Pancreas (tissue), 10 donors: Measurements from ENCODE around the gene PFDN2. TPM values are rescaled to one million over a fixed set of nuclear protein-coding genes. Genes with fewer than 3 reads are reported as not detected.

Experiments used
- ATAC-seq, 4 donors: fragments of 200-7000 bp; cut with Tn5 transposase; one replicate each; pipeline versions ENCODE4 v1.8.0 to v1.9.1; 2020; ENCODE audit warnings: mild to moderate bottlenecking in 4 of 4, moderate library complexity in 4 of 4
- DNase-seq, 6 donors: peaks; one replicate each; pipeline ENCODE4 v3.0.0-alpha.2; 2020
- FAIRE-seq: peaks from 2 replicates; lab custom pipeline; 2012; peaks lifted over from hg19 to GRCh38; lab: Jason Lieb, UNC
- H3K27ac ChIP-seq, 4 donors: fragments of 200-600 bp; sonication (generic); 1 replicate in 3 of 4; 2 replicates in 1 of 4; pipeline versions ENCODE4 v1.5.0 to v1.8.0; 2020
- H3K27me3 ChIP-seq, 4 donors: fragments of 200-600 bp; one replicate each; pipeline ENCODE4 v1.8.0; 2021
- H3K36me3 ChIP-seq, 3 donors: fragments of 200-600 bp; sonication (generic) in 1 of 3; one replicate each; pipeline versions ENCODE4 v1.5.0 to v1.8.0; 2020 to 2021
- H3K4me1 ChIP-seq, 3 donors: fragments of 200-600 bp; one replicate each; pipeline ENCODE4 v1.8.0; 2021
- H3K4me3 ChIP-seq, 4 donors: fragments of 200-600 bp; sonication (generic) in 2 of 4; one replicate each; pipeline versions ENCODE4 v1.5.0 to v1.8.0; 2020 to 2021
- H3K9me3 ChIP-seq, 4 donors: fragments of 200-600 bp; one replicate each; pipeline ENCODE4 v1.8.0; 2021
- WGBS, 2 donors: extraction: QIAGEN DNeasy Blood & Tissue Kit; methylation state at CpG; one replicate each; pipeline ENCODE4 v1.1.7; 2013; 5-methylcytosine and 5-hydroxymethylcytosine counted together
- intact Hi-C, 3 donors: fragments of 100-400 bp; cut with DNase I; formaldehyde crosslinking; loops; one replicate each; pipeline versions ENCODE4 v1.11.1 to v1.14.2; 2022
- polyA plus RNA-seq, 2 donors: library from polyadenylated mRNA; stranded (reverse); fragments of 200-250 nt; gene quantifications; one replicate each; pipeline ENCODE4 v1.2.3, GENCODE V29; 2013
- total RNA-seq, 6 donors: library from RNA; stranded (reverse); fragmentation: NEBNext Ultra II Directional in 4 of 6; extraction: Animal tissue kit (Norgen Biotek cat#: 25700) in 4 of 6; gene quantifications; one replicate each; pipeline versions ENCODE4 v1.2.1 to v1.2.4, GENCODE V29; 2021 to 2023
- TF ChIP-seq, protein P1 (sequence below), 4 donors: fragments of 200-600 bp; sonication (generic) in 3 of 4; IDR thresholded peaks; one replicate each; pipeline versions ENCODE4 v1.5.0 to v1.8.0; 2021; ENCODE audit warnings: antibody characterized with exemption in 4 of 4
- donor health status: healthy with polysubstance abuse.
- donor health status: DM: no; HTN: no; CAD: no; lungs with moderate emphysema.
- donor health status: DM: no; HTN: no; CAD: no.
- donor health status: control.
- donor health status: control.
- donor health status: Bipolar disorder and iron deficiency.
- donor health status: DM: yes; HTN: yes; CAD: no.
- donor health status: DM: no; HTN: no; CAD: no.
- donor health status: DM: no; HTN: no; CAD: no.
- donor health status: DM: yes; HTN: yes; CAD: no.

PFDN2 gene
- total and polyA plus RNA-seq, 8 donors: 9.8 to 91.6 (median 18.7) TPM

GRCh38 chr1:161100556-161100955, 17.3 kb downstream of the PFDN2 start:
- intact Hi-C loops: no loop called here
- DNase-seq: no peak
- no peaks in the 10 kb centered on the region for H3K9me3 ChIP-seq
- peaks cover 0 to 9% (median 0%) of the 10 kb centered on the region in 3 donors for H3K36me3 ChIP-seq
- TF ChIP-seq, protein P1, sequence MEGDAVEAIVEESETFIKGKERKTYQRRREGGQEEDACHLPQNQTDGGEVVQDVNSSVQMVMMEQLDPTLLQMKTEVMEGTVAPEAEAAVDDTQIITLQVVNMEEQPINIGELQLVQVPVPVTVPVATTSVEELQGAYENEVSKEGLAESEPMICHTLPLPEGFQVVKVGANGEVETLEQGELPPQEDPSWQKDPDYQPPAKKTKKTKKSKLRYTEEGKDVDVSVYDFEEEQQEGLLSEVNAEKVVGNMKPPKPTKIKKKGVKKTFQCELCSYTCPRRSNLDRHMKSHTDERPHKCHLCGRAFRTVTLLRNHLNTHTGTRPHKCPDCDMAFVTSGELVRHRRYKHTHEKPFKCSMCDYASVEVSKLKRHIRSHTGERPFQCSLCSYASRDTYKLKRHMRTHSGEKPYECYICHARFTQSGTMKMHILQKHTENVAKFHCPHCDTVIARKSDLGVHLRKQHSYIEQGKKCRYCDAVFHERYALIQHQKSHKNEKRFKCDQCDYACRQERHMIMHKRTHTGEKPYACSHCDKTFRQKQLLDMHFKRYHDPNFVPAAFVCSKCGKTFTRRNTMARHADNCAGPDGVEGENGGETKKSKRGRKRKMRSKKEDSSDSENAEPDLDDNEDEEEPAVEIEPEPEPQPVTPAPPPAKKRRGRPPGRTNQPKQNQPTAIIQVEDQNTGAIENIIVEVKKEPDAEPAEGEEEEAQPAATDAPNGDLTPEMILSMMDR (IDR thresholded peaks at IDR 0.05): no peak
- ATAC-seq: no peak
- no peaks in the 10 kb centered on the region for H3K27me3 ChIP-seq
- H3K4me1 ChIP-seq: peaks cover 0 to 10% (median 3%) of the 10 kb centered on the region in 3 donors
- no peak overlapping the region for H3K27ac ChIP-seq
- no peak for FAIRE-seq
- WGBS, 2 donors: 75 to 86% methylated on average over 2 of the region's 2 CpGs
- no peak overlapping the region for H3K4me3 ChIP-seq

GRCh38 chr1:161099090-161099802, 18.6 kb downstream of the PFDN2 start:
- ATAC-seq (no peak), DNase-seq (no peak), FAIRE-seq (no peak)
- 53 to 61% methylated on average over 9 of the region's 9 CpGs for WGBS, 2 donors
- no peaks in the 10 kb centered on the region for H3K27me3 ChIP-seq
- peak overlapping the region in 3 of 4 donors; percentile 69 to 86 (median 83) for H3K4me3 ChIP-seq
- H3K36me3 ChIP-seq: peaks cover 0 to 9% (median 0%) of the 10 kb centered on the region in 3 donors
- peaks cover 0 to 10% (median 3%) of the 10 kb centered on the region in 3 donors for H3K4me1 ChIP-seq
- intact Hi-C loops: loop anchor here in 1 of 3 donors (10.0 kb wide), 1 partner anchor 104 kb away; no protein-coding TSS in a partner anchor
- TF ChIP-seq, protein P1 (IDR thresholded peaks at IDR 0.05): no peak
- H3K9me3 ChIP-seq: no peaks in the 10 kb centered on the region
- H3K27ac ChIP-seq: no peak overlapping the region

DNA sequence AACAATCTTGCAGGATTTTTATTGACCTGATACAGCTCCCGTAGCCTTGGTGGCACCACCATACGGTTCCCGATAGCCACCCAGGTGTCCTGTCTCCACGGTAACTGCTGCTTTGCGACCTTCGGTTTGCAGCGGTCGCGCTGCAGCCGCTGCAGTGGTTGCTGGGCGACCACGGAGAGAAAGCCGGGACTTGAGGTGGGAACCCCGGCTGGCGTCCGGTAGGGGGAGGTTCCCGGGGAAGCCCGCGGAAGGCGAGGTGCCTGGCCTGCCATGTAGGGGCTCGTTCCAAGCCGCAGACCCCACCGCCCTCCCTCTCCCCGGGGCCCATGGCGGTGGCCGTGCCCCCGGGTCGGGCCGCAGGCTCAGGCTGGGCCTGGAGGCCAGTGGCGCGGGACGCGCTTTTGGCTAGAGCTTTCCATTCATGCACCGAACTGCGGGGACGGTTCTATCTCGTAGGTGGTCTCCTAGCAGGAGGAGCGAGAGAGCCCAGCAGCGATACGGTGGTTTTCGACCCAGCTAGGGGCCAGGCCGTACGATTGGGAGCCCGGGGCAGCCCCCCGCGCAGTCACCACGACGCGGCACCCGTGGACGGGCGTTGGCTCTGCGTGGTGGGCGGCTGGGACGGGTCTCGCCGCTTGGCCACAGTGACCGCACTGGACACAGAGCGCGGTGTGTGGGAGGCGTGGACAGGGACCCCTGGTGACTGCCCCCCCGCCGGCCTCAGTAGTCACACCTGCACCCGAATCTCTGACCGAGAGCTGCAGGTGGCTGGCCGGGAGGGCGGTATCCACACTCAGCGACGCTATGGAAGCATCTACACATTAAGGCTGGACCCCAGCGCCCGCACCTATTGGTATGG, 19.4 kb downstream of the PFDN2 start, which contains the start of gene KLHDC9:
Gene KLHDC9, plus strand, starts transcription at position 152 of the 859 bp plus-strand sequence. Its CDS starts 175 bp downstream, at position 327.
- 3 to 4% methylated on average over 62 to 71 of the region's 71 CpGs for WGBS, 2 donors
- Histone ChIP-seq H3K36me3 (peaks cover 0 to 9% (median 0%) of the 10 kb centered on the region in 3 donors), H3K4me3 (peak within 1 kb of the TSS; percentile 61 to 86 (median 76)), H3K9me3 (no peaks in the 10 kb centered on the region), H3K4me1 (peaks cover 0 to 10% (median 3%) of the 10 kb centered on the region in 3 donors), H3K27me3 (no peaks in the 10 kb centered on the region), H3K27ac (peak within 1 kb of the TSS; percentile 38 to 64 (median 58))
- DNase-seq: peak; percentile 88 to 95 (median 92)
- intact Hi-C loops: loop anchor here in 1 of 3 donors (10.0 kb wide), 1 partner anchor 104 kb away; no protein-coding TSS in a partner anchor
- TF ChIP-seq, protein P1 (IDR thresholded peaks at IDR 0.05): peak in 2 of 4 donors; percentile 6 to 7
- FAIRE-seq: no peak
- peak; percentile 92 to 97 (median 94) for ATAC-seq

GRCh38 chr1:161096530-161096929, 21.3 kb downstream of the PFDN2 start:
- peak overlapping the region in 1 of 4 donors; percentile 19 for H3K27ac ChIP-seq
- ATAC-seq: no peak
- 44 to 57% methylated on average over 1 of the region's 1 CpG for WGBS, 2 donors

More at GRCh38 chr1:161096530-161096929, 21.3 kb downstream of the PFDN2 start:
- no peak for DNase-seq
- H3K4me1 ChIP-seq: peaks cover 0 to 10% (median 3%) of the 10 kb centered on the region in 3 donors
- FAIRE-seq: no peak
- intact Hi-C loops: loop anchor here in 1 of 3 donors (10.0 kb wide), 1 partner anchor 102 kb away; no protein-coding TSS in a partner anchor
- TF ChIP-seq, protein P1 (IDR thresholded peaks at IDR 0.05): no peak
- no peaks in the 10 kb centered on the region for H3K9me3 ChIP-seq
- no peaks in the 10 kb centered on the region for H3K27me3 ChIP-seq
- peaks cover 0 to 2% (median 0%) of the 10 kb centered on the region in 3 donors for H3K36me3 ChIP-seq
- no peak overlapping the region for H3K4me3 ChIP-seq
